GM12864 (cell line): ENCODE data around the gene IL36B.

ENCODE experiments used
- DNase-seq: peaks from one replicate; pipeline ENCODE4 v3.0.0-alpha.2; 2011; ENCODE audit warnings: low read depth
- H3K4me3 ChIP-seq: 2 replicates; pipeline ENCODE4 v1.5.1; 2011; ENCODE audit warnings: mild to moderate bottlenecking, low read depth, low read length, control low read depth
- TF ChIP-seq, protein P1 (sequence below): IDR thresholded peaks from 2 replicates; pipeline ENCODE4 v1.5.1; 2011; ENCODE audit warnings: low read depth, mild to moderate bottlenecking, moderate library complexity, low read length, control low read depth, inconsistent platforms; ENCODE audit errors: missing control alignments

IL36B gene

DNA sequence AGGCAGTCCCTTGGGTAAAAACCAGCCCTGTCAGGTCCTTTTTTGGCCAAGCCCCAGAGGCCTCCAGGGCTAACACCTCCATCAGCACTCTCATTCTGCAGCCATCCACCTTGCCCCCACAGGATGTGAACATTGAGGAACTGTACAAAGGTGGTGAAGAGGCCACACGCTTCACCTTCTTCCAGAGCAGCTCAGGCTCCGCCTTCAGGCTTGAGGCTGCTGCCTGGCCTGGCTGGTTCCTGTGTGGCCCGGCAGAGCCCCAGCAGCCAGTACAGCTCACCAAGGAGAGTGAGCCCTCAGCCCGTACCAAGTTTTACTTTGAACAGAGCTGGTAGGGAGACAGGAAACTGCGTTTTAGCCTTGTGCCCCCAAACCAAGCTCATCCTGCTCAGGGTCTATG lies 22.4 kb upstream of the IL36B start:
- H3K4me3 ChIP-seq: no peak overlapping the region
- TF ChIP-seq, protein P1, sequence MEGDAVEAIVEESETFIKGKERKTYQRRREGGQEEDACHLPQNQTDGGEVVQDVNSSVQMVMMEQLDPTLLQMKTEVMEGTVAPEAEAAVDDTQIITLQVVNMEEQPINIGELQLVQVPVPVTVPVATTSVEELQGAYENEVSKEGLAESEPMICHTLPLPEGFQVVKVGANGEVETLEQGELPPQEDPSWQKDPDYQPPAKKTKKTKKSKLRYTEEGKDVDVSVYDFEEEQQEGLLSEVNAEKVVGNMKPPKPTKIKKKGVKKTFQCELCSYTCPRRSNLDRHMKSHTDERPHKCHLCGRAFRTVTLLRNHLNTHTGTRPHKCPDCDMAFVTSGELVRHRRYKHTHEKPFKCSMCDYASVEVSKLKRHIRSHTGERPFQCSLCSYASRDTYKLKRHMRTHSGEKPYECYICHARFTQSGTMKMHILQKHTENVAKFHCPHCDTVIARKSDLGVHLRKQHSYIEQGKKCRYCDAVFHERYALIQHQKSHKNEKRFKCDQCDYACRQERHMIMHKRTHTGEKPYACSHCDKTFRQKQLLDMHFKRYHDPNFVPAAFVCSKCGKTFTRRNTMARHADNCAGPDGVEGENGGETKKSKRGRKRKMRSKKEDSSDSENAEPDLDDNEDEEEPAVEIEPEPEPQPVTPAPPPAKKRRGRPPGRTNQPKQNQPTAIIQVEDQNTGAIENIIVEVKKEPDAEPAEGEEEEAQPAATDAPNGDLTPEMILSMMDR: no peak
- DNase-seq: no peak

DNA sequence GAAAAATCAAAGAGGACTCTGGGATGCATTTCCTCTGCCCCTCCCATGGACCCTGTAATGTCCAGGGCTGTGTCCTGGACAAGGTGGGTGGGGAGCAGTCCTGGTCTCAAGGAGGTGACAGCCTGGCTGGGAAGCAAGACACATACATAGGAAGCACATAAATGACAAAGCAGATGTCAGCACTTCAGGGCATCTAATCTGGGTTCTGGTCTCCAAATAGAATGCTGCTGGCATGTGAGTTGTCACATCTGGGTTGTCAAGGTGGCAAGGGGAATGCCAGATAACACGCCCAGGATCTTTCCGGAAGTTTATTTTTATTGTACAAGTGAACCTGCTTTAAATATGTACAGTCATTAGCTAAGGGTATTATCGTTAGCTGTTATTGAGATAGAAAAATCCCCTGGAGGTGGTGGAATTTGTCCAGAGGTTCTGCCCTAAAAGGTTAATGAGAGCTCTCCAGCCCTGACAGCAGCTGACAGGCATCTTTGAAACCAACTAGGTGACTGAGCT lies 20.7 kb upstream of the IL36B start:
- TF ChIP-seq, protein P1: no peak
- DNase-seq: no peak
- no peak overlapping the region for H3K4me3 ChIP-seq

DNA sequence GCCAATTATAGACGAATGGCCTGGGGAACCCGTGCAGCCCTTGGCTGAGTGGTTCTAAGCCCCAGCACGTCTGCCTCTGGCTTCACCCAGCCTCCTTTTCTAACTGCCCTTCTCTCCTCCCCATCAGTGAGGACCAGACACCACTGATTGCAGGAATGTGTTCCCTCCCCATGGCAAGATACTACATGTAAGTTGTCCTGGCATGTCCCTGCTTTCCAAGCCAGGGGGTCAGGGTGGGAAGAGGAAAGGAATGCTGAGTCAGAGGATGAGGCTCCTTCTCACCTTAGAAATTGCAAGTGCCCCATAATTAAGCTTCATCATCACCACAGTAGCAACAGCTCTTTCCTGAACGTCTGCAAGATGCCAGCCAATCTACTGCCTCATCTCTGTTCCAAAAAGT lies 19.9 kb upstream of the IL36B start:
- DNase-seq: no peak
- TF ChIP-seq, protein P1: no peak
- H3K4me3 ChIP-seq: no peak overlapping the region

DNA sequence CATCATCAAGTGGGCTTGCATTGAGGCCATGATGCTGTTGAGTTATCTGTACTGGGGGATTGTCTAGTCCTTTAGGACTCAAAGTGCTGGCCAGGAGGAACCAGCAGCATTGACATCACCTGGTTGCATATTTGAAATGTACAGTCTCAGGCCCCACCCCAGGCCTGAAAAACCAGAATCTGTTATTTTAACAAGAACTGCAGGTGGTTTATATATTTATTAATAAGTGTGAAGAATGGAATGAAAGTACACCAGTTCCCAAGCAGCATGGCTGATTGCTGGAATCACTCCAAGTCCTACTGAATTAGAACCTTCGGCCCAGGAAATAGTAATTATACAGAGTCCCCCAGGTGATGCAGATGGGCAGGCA lies 17.9 kb upstream of the IL36B start:
- DNase-seq: no peak
- TF ChIP-seq, protein P1: no peak
- no peak overlapping the region for H3K4me3 ChIP-seq

DNA sequence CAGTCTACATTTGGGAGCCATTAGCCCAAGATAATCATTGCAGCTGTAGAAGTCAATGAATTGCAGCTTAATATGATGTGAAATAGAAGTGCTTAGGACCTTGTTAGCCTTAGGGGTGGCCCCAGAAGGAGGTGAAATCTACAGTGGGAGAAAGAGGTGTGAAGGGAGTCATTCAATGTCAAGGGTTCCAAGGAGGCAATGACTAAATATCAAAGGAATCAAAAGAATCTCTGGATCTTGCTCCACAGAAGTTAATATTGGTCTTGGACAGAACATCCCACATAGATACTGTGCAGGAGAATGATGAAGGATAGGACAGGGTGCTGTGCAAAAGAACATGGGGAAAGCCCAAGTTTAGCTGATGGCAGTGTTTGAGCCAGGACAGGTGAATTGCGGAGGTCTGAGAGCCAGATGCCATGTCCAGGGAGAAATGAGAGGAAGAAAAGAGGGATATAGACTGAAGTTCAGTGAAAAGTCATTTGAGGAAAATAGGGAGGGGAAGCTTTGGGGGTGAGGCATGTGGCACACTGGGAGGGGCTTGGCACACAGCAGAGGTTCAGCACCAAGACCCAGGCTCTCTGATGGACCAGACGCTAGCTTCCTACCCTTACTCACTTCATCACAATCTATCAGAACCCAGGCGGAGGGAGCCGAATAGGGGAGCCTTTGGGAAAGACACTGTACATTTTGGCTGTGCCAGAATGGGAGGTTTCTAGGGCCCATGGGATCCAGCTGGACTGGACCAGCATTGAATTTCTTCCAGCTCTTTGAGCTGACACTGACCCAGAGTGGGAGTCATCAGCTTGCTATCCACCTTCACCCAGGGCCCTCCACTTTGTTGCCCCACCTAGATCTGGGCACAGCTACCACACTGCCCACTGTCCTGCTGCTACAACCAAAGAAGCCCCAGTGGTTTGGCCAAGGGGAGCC lies 17.3 kb upstream of the IL36B start:
- no peak overlapping the region for H3K4me3 ChIP-seq
- no peak for DNase-seq
- TF ChIP-seq, protein P1: no peak

DNA sequence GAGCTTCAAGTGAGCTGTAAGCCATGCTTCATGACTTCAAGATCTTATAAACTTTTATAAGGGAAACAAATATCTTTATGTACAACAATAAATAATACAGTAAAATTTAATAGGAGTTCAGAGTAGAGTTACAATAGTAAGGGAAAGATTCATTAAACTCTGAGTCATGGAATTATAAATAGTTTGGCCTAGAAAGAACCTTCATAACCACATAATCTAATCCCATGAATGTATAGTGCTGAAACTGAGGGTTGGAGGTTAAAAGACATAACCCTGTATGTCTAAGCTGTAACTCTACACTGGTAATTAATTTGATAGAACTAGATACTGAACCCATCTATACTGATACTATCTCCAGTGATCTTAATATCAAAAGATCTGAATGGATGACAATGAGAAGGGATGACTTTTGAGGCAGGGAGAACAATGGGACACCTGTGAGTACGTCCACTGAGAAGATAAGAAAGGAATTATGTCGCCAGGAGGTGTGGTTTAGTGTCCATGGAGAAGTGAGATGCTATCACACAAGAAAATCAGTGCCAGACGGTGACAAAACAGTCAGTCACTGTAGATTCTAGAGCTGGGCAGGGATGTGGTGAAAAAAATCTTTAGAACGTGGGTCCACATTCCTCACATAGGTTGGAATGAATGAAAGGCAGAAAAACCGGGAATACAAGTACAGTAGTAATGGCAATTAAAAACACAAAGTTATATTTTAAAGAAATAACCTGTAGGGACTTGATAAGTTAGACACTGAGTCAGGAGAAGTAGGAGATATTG lies 16.2 kb upstream of the IL36B start:
- no peak overlapping the region for H3K4me3 ChIP-seq
- TF ChIP-seq, protein P1: no peak
- DNase-seq: no peak
